Measurements from ENCODE around the gene ZNF385D.

DNA sequence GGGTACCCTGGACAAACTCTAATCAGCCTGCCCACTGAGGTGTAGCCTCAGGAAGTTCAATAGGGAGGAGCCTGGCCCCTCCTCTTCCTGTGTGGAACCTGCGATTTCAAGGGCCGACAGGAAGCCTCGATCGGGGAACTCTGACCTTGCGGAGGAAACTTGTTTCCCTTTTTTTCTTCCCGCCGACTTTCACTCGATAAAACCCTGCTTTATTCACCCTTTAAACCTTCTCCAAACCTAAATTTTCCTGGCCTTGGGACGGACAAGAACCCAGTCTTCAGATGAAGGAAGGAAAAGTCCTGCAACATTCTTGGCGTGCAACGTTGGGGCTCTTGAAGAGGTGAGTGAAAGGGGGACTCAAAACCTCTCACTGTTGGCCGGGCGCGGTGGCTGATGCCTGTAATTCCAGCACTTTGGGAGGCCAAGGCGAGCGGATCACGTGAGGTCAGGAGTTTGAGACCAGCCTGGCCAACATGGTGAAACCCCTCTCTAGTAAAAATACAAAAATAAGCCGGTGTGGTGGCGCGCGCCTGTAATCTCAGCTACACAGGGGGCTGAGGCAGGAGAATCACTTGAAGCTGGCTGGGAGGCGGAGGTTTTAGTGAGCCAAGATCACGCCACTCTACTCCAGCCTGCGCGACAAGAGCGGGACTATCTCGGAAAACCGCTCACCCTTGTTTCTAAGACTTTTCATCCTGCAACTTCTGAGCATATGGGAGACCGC is 208.2 kb downstream of the ZNF385D start:
- TF ChIP-seq EZH2 (IDR thresholded peaks at IDR 0.05; ENCODE audit: borderline replicate concordance, low read depth, low read length, severe bottlenecking), result no peak
- TF ChIP-seq, protein P1, sequence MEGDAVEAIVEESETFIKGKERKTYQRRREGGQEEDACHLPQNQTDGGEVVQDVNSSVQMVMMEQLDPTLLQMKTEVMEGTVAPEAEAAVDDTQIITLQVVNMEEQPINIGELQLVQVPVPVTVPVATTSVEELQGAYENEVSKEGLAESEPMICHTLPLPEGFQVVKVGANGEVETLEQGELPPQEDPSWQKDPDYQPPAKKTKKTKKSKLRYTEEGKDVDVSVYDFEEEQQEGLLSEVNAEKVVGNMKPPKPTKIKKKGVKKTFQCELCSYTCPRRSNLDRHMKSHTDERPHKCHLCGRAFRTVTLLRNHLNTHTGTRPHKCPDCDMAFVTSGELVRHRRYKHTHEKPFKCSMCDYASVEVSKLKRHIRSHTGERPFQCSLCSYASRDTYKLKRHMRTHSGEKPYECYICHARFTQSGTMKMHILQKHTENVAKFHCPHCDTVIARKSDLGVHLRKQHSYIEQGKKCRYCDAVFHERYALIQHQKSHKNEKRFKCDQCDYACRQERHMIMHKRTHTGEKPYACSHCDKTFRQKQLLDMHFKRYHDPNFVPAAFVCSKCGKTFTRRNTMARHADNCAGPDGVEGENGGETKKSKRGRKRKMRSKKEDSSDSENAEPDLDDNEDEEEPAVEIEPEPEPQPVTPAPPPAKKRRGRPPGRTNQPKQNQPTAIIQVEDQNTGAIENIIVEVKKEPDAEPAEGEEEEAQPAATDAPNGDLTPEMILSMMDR (IDR thresholded peaks at IDR 0.05; ENCODE audit: borderline replicate concordance, extremely low read depth, low read length, poor library complexity, severe bottlenecking), result no peak
